NT2/D1 (cell line): Measurements from ENCODE around the gene EVI5L.
"Not testable (repeated sequence)": the region's sequence is repeated elsewhere in the genome, so short reads cannot be mapped to it uniquely, and the experiment has no call there.

Experiments
- SUZ12 ChIP-seq: IDR thresholded peaks from 2 replicates; pipeline ENCODE4 v1.6.1; 2011; ENCODE audit not compliant: insufficient read length, insufficient read depth; ENCODE audit errors: extremely low read depth
- YY1 ChIP-seq: IDR thresholded peaks from 2 replicates; pipeline ENCODE4 v1.6.1; 2011; ENCODE audit not compliant: insufficient read length, insufficient read depth

GRCh38 chr19:7792701-7793100 is 37.3 kb upstream of the EVI5L start:
- not testable (repeated sequence) for TF ChIP-seq YY1, SUZ12
